IMR-90 (cell line): ENCODE measurements around the gene COL6A3. TPM values are rescaled to one million over a fixed set of nuclear protein-coding genes. Genes with fewer than 3 reads are reported as not detected.
A peak's percentile ranks its signal among the peaks of the same experiment; 100 is the strongest.

Experiments used
- ATAC-seq: fragments of 200-7000 bp; cut with Tn5 transposase; 2 replicates; pipeline ENCODE4 v1.9.1; 2020; ENCODE audit warnings: low read depth, mild to moderate bottlenecking, moderate library complexity
- BruUV-seq: library from RNA; stranded (reverse); fragments of 400-500 nt; replicated peaks from 2 replicates; lab custom pipeline; 2021; lab: Mats Ljungman, UMichigan
- CTCF ChIA-PET: fragments of 300-600 bp; formaldehyde crosslinking; extraction: SDS; loops from one replicate; lab custom pipeline; 2021; ENCODE audit warnings: antibody characterized with exemption; lab: Yijun Ruan, JAX
- POLR2A ChIA-PET: fragments of 300-600 bp; sonication (Branson Sonifier 250); formaldehyde crosslinking; loops from one replicate; lab custom pipeline; 2022; ENCODE audit warnings: antibody characterized with exemption; ENCODE audit not compliant: unreplicated experiment; lab: Charles Lee
- DNase-seq: peaks from one replicate; pipeline ENCODE4 v3.0.0; 2013
- H2AFZ ChIP-seq: replicated peaks from 2 replicates; pipeline ENCODE3; 2013; ENCODE audit warnings: low read length, mild to moderate bottlenecking; ENCODE audit not compliant: poor library complexity
- H2AK5ac ChIP-seq: 2 replicates; pipeline ENCODE4 v1.6.1; 2013; ENCODE audit warnings: low read depth, low read length, inconsistent platforms
- H2AK9ac ChIP-seq: replicated peaks from 2 replicates; pipeline ENCODE3; 2013; ENCODE audit warnings: mild to moderate bottlenecking, low read depth, low read length, moderate library complexity; ENCODE audit not compliant: poor library complexity
- H2BK120ac ChIP-seq: 2 replicates; pipeline ENCODE4 v1.6.1; 2013; ENCODE audit warnings: low read depth, low read length, inconsistent platforms
- H2BK15ac ChIP-seq: 3 replicates; pipeline ENCODE4 v1.6.1; 2013; ENCODE audit warnings: low read depth, low read length, inconsistent platforms
- H2BK20ac ChIP-seq: 2 replicates; pipeline ENCODE4 v1.6.1; 2013; ENCODE audit warnings: low read depth, mild to moderate bottlenecking, inconsistent platforms, low read length, moderate library complexity
- H2BK5ac ChIP-seq: 2 replicates; pipeline ENCODE4 v1.6.1; 2013; ENCODE audit warnings: mild to moderate bottlenecking, low read depth, low read length, inconsistent platforms; ENCODE audit not compliant: poor library complexity, severe bottlenecking
- H3K14ac ChIP-seq: replicated peaks from 2 replicates; pipeline ENCODE4 v1.6.1; 2013; ENCODE audit warnings: low read depth, low read length, inconsistent platforms
- H3K18ac ChIP-seq: 2 replicates; pipeline ENCODE4 v1.6.1; 2013; ENCODE audit warnings: low read depth, low read length, control low read depth
- H3K23ac ChIP-seq: 2 replicates; pipeline ENCODE4 v1.6.1; 2013; ENCODE audit warnings: low read depth, low read length, inconsistent platforms
- H3K27ac ChIP-seq: 2 replicates; pipeline ENCODE4 v1.5.1; 2013; ENCODE audit warnings: mild to moderate bottlenecking, control low read depth, low read length; ENCODE audit not compliant: insufficient read depth
- H3K27me3 ChIP-seq: 2 replicates; pipeline ENCODE4 v1.6.1; 2013; ENCODE audit warnings: low read length; ENCODE audit not compliant: control insufficient read depth, insufficient read depth
- H3K36me3 ChIP-seq: 2 replicates; pipeline ENCODE4 v1.6.1; 2013; ENCODE audit warnings: low read length, mixed read lengths; ENCODE audit not compliant: control insufficient read depth, insufficient read depth
- H3K4ac ChIP-seq: 2 replicates; pipeline ENCODE4 v1.6.1; 2013; ENCODE audit warnings: low read depth, low read length, inconsistent platforms
- H3K4me1 ChIP-seq: 2 replicates; pipeline ENCODE4 v1.6.1; 2013; ENCODE audit warnings: low read length, mixed read lengths; ENCODE audit not compliant: control insufficient read depth, insufficient read depth
- H3K4me2 ChIP-seq: 2 replicates; pipeline ENCODE4 v1.6.1; 2013; ENCODE audit warnings: low read depth, mild to moderate bottlenecking, control low read depth, low read length, moderate library complexity
- H3K4me3 ChIP-seq: 2 replicates; pipeline ENCODE4 v1.5.1; 2013; ENCODE audit warnings: low read depth, mild to moderate bottlenecking, control low read depth, low read length, moderate library complexity; ENCODE audit not compliant: insufficient read depth
- H3K56ac ChIP-seq: 2 replicates; pipeline ENCODE4 v1.6.1; 2013; ENCODE audit warnings: low read length, inconsistent platforms; ENCODE audit not compliant: insufficient read depth; ENCODE audit errors: extremely low read depth
- H3K79me1 ChIP-seq, 2 experiments: 2 replicates each; pipeline ENCODE4 v1.6.1; 2013; ENCODE audit warnings: low read length in 2 of 2, inconsistent platforms in 1 of 2, low read depth in 1 of 2
- H3K9ac ChIP-seq: 2 replicates; pipeline ENCODE4 v1.6.1; 2013; ENCODE audit warnings: low read depth, low read length, control low read depth
- H3K9me1 ChIP-seq: 2 replicates; pipeline ENCODE4 v1.6.1; 2013; ENCODE audit warnings: low read length, inconsistent platforms; ENCODE audit not compliant: insufficient read depth
- H3K9me3 ChIP-seq: 2 replicates; pipeline ENCODE4 v1.6.1; 2013; ENCODE audit warnings: low read length; ENCODE audit not compliant: control insufficient read depth, insufficient read depth
- H4K20me1 ChIP-seq: 2 replicates; pipeline ENCODE4 v1.6.1; 2013; ENCODE audit warnings: low read length, inconsistent platforms; ENCODE audit not compliant: insufficient read depth
- H4K5ac ChIP-seq: 2 replicates; pipeline ENCODE4 v1.6.1; 2013; ENCODE audit warnings: mild to moderate bottlenecking, low read depth, low read length, control low read depth
- H4K8ac ChIP-seq, 2 experiments: 2 replicates each; pipeline ENCODE4 v1.6.1; 2013; ENCODE audit warnings: low read depth in 2 of 2, low read length in 2 of 2, control low read depth in 1 of 2, inconsistent platforms in 1 of 2
- H4K91ac ChIP-seq: 2 replicates; pipeline ENCODE4 v1.6.1; 2013; ENCODE audit warnings: low read depth, low read length, inconsistent platforms; ENCODE audit not compliant: insufficient read depth
- BHLHE40 ChIP-seq: fragments of 150-350 bp; IDR thresholded peaks from 2 replicates; pipeline ENCODE4 v1.6.1; 2016; ENCODE audit warnings: mild to moderate bottlenecking, low read depth, low read length
- CHD1 ChIP-seq: IDR thresholded peaks from 2 replicates; pipeline ENCODE4 v1.6.1; 2012; ENCODE audit warnings: low read depth, low read length, improper control_type of control experiment
- CTCF ChIP-seq: conservative IDR thresholded peaks from 2 replicates; pipeline ENCODE4 v1.5.1; 2012; ENCODE audit warnings: mild to moderate bottlenecking, low read depth, low read length, improper control_type of control experiment
- FOS ChIP-seq: fragments of 150-350 bp; IDR thresholded peaks from 2 replicates; pipeline ENCODE4 v1.6.1; 2016; ENCODE audit warnings: low read depth, low read length
- MAFK ChIP-seq: IDR thresholded peaks from 2 replicates; pipeline ENCODE4 v1.6.1; 2012; ENCODE audit warnings: low read depth, low read length, improper control_type of control experiment
- MAZ ChIP-seq: IDR thresholded peaks from 2 replicates; pipeline ENCODE4 v1.6.1; 2012; ENCODE audit warnings: low read depth, mild to moderate bottlenecking, low read length, improper control_type of control experiment, moderate library complexity, borderline replicate concordance
- MXI1 ChIP-seq: IDR thresholded peaks from 2 replicates; pipeline ENCODE4 v1.6.1; 2012; ENCODE audit warnings: low read depth, mild to moderate bottlenecking, low read length, moderate library complexity, borderline replicate concordance
- NFE2L2 ChIP-seq: fragments of 150-350 bp; IDR thresholded peaks from 2 replicates; pipeline ENCODE4 v1.6.1; 2016; ENCODE audit warnings: low read depth, mild to moderate bottlenecking, low read length
- RAD21 ChIP-seq: IDR thresholded peaks from 2 replicates; pipeline ENCODE4 v1.6.1; 2012; ENCODE audit warnings: low read length, improper control_type of control experiment
- RFX5 ChIP-seq: IDR thresholded peaks from 2 replicates; pipeline ENCODE4 v1.8.0; 2012; ENCODE audit warnings: low read depth, mild to moderate bottlenecking, low read length, moderate library complexity
- SMC3 ChIP-seq: fragments of 150-350 bp; IDR thresholded peaks from 2 replicates; pipeline ENCODE4 v1.6.1; 2016; ENCODE audit warnings: low read depth, mild to moderate bottlenecking, antibody characterized with exemption, low read length, moderate library complexity
- USF2 ChIP-seq: fragments of 150-350 bp; IDR thresholded peaks from 2 replicates; pipeline ENCODE4 v1.6.1; 2017; ENCODE audit warnings: mild to moderate bottlenecking, antibody characterized with exemption, low read length, low read depth
- WGBS, 2 experiments: methylation state at CpG; one replicate each; pipeline versions ENCODE4 v1.1.5 to v1.1.7; 2013; ENCODE audit warnings: missing lambda C conversion rate in 2 of 2; ENCODE audit not compliant: insufficient read length in 1 of 2; ENCODE audit errors: extremely low coverage in 2 of 2; 5-methylcytosine and 5-hydroxymethylcytosine counted together
- dilution Hi-C: fragments of 300-500 bp; cut with HindIII; formaldehyde crosslinking; loops from one replicate; pipeline ENCODE4 v1.14.3; 2018; ENCODE audit warnings: low sequenced_read_pairs; ENCODE audit not compliant: unreplicated experiment
- in situ Hi-C: fragments of 300-500 bp; cut with MboI; formaldehyde crosslinking; loops from 3 replicates; pipeline ENCODE4 v1.14.3; 2019; ENCODE audit warnings: low sequenced_read_pairs, inconsistent platforms, mixed read lengths
- intact Hi-C: fragments of 100-400 bp; cut with micrococcal nuclease; formaldehyde crosslinking; loops from 2 replicates; pipeline ENCODE4 v1.10.0; 2022
- polyA plus RNA-seq, 3 experiments: library from polyadenylated mRNA; depleted of rRNA; stranded (reverse); fragments of >200 nt; gene quantifications; 2 replicates each; pipeline ENCODE4 v1.2.3, GENCODE V29; 2012; ENCODE audit warnings: low replicate concordance in 1 of 3
- total RNA-seq: library from RNA; depleted of rRNA; stranded (reverse); fragments of >200 nt; gene quantifications from 2 replicates; pipeline ENCODE4 v1.2.3, GENCODE V29; 2012
- TF ChIP-seq, protein P1 (sequence below): fragments of 150-350 bp; IDR thresholded peaks from 2 replicates; pipeline ENCODE4 v1.6.1; 2016; ENCODE audit warnings: low read depth, mild to moderate bottlenecking, low read length, moderate library complexity, borderline replicate concordance

The COL6A3 gene
- total and polyA plus RNA-seq, 2 of the 4 experiments (the other 2 are of a cell fraction): 964 to 1,855 TPM

DNA sequence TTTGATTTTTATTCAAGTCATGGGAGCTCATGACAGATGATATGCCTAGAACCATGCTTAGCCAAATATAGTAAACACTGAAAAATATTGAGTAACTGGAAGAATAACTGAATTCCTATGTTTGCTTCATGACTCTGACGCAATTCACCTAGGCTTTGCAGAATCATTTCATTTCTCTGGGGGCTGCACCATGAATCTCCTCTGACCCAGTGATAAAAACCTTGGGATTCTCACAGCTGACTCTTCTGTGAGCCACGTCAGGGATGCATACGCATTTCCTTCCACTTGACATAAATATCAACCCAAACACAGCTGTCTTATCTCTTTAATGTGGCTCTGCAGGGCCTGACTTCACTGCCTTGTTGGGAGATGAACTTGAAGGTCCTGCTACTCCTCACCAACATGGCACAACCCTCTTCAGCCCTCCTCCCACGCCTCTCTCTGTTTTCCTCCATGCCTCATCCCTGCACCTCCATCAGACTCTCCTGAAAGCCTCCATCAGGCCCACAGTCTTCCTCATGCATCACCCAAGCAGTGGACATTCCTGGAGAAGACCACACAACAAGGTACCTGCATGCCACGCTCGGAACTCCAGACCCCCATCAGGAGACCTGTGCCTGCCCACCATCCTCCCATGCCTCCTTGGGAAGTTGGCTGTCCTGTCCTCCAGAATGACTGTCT is 29.8 kb downstream of the COL6A3 start:
- Histone ChIP-seq H3K18ac (peak overlapping the region; percentile 36), H2AK5ac (peak overlapping the region; percentile 84), H3K9me3 (no peaks in the 10 kb centered on the region), H3K4ac (peak overlapping the region; percentile 81), H2BK20ac (peak overlapping the region; percentile 73; the same call in 1 of the 2 replicates), H2AFZ (no peak overlapping the region), H4K5ac (peak overlapping the region; percentile 46), H2BK15ac (no peak overlapping the region), H2BK5ac (peak overlapping the region; percentile 89), H3K56ac (peak overlapping the region; percentile 12; the same call in 1 of the 2 replicates), H3K9ac (peak overlapping the region; percentile 22; the same call in 1 of the 2 replicates), H3K4me2 (peak overlapping the region; percentile 11; the same call in 1 of the 2 replicates), H4K20me1 (peaks cover 95% of the 10 kb centered on the region), H3K14ac (peak overlapping the region; percentile 86), H3K23ac (peak overlapping the region; percentile 85), H3K79me1 (peaks cover 37 to 86% of the 10 kb centered on the region in 2 experiments), H4K8ac (peak overlapping the region; percentile 14 to 81; a peak in 3 of 4 replicates), H3K27ac (peak overlapping the region; percentile 87), H2BK120ac (peak overlapping the region; percentile 78; the same call in 1 of the 2 replicates), H4K91ac (peak overlapping the region; percentile 77; the same call in 1 of the 2 replicates), H2AK9ac (peak overlapping the region; percentile 40), H3K4me1 (peaks cover 22% of the 10 kb centered on the region), H3K27me3 (no peaks in the 10 kb centered on the region), H3K36me3 (peaks cover 69% of the 10 kb centered on the region), H3K4me3 (no peak overlapping the region), H3K9me1 (peaks cover 29% of the 10 kb centered on the region)
- in situ Hi-C loops (no loop called here), intact Hi-C loops (no loop called here), dilution Hi-C loops (no loop called here)
- ChIA-PET CTCF (interaction anchor here (1.6 kb wide), 1 partner anchor 37 kb away, joined by 4 read pairs; no protein-coding TSS in a partner anchor), POLR2A (no interaction called here)
- peak; percentile 98 for DNase-seq
- peak; percentile 74 for ATAC-seq
- no TSS peak for BruUV-seq
- 88% methylated on average over 4 of the region's 6 CpGs; no CpG with 5 or more reads in 1 of the 2 experiments for WGBS, 2 experiments
- 0 out of 2 replicates have a peak, but pooled peaks have one; percentile 18 for TF ChIP-seq MXI1
- 0 out of 2 replicates have a peak, but pooled peaks have one; percentile 2 for TF ChIP-seq SMC3
- no peak for TF ChIP-seq BHLHE40
- TF ChIP-seq MAZ: peak; percentile 10; the same call in 1 of the 2 replicates
- TF ChIP-seq FOS: peak; percentile 46; the same call in 1 of the 2 replicates
- TF ChIP-seq, protein P1, sequence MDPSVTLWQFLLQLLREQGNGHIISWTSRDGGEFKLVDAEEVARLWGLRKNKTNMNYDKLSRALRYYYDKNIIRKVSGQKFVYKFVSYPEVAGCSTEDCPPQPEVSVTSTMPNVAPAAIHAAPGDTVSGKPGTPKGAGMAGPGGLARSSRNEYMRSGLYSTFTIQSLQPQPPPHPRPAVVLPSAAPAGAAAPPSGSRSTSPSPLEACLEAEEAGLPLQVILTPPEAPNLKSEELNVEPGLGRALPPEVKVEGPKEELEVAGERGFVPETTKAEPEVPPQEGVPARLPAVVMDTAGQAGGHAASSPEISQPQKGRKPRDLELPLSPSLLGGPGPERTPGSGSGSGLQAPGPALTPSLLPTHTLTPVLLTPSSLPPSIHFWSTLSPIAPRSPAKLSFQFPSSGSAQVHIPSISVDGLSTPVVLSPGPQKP: no peak
- TF ChIP-seq CHD1: 0 out of 2 replicates have a peak, but pooled peaks have one; percentile 68
- no peak for TF ChIP-seq CTCF
- no peak for TF ChIP-seq RAD21
- TF ChIP-seq USF2: no peak
- peak; percentile 70 for TF ChIP-seq NFE2L2
- TF ChIP-seq MAFK: no peak
- no peak for TF ChIP-seq RFX5
